Upper lobe of left lung (tissue), 4 donors: Measurements from ENCODE around the gene OBSCN.

Source experiments
- CTCF ChIP-seq, 6 experiments: fragments of 450-650 bp in 4 of 6; fragments of 200-600 bp in 2 of 6; sonication (generic) in 2 of 6; IDR thresholded peaks; one replicate each; pipeline ENCODE4 v1.5.1; 2016 to 2019; ENCODE audit warnings: antibody characterized with exemption in 6 of 6
- POLR2A ChIP-seq, 4 donors: fragments of 450-650 bp; IDR thresholded peaks; one replicate each; pipeline ENCODE4 v1.5.1; 2016 to 2017; ENCODE audit warnings: antibody characterized with exemption in 4 of 4, mild to moderate bottlenecking in 2 of 4

- no peak for TF ChIP-seq POLR2A (IDR thresholded peaks at IDR 0.05)
- TF ChIP-seq CTCF (IDR thresholded peaks at IDR 0.05), result no peak
These were observed 175.9 kb downstream of the OBSCN start for GRCh38 chr1:228383773-228384172.
